ENCODE measurements around the gene CRELD2.

DNA sequence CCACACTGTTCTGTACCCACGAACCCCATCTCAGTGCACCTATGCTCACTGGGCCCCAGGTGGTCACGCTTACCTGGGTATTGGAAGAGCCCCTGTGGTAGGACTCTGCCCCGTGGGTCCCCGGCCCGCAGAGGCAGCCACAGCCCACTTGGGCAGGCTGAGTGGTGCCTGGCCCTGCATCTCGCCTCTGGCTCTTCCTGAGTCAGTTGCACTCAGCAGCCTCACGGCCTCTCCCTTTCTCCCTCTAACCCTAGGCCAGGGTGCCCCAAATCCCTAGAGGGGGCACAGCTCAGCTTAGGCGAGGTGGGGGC is 9.7 kb downstream of the CRELD2 start:
- no peak for TF ChIP-seq EZH2 (IDR thresholded peaks at IDR 0.05; ENCODE audit: low read depth, unreplicated experiment)
- no peak for TF ChIP-seq CTCF (conservative IDR thresholded peaks at IDR 0.05; ENCODE audit: low read depth in 2 of 2)
- TF ChIP-seq POLR2AphosphoS5 (IDR thresholded peaks at IDR 0.05; ENCODE audit: low read depth), result no peak
- TF ChIP-seq, protein P1, sequence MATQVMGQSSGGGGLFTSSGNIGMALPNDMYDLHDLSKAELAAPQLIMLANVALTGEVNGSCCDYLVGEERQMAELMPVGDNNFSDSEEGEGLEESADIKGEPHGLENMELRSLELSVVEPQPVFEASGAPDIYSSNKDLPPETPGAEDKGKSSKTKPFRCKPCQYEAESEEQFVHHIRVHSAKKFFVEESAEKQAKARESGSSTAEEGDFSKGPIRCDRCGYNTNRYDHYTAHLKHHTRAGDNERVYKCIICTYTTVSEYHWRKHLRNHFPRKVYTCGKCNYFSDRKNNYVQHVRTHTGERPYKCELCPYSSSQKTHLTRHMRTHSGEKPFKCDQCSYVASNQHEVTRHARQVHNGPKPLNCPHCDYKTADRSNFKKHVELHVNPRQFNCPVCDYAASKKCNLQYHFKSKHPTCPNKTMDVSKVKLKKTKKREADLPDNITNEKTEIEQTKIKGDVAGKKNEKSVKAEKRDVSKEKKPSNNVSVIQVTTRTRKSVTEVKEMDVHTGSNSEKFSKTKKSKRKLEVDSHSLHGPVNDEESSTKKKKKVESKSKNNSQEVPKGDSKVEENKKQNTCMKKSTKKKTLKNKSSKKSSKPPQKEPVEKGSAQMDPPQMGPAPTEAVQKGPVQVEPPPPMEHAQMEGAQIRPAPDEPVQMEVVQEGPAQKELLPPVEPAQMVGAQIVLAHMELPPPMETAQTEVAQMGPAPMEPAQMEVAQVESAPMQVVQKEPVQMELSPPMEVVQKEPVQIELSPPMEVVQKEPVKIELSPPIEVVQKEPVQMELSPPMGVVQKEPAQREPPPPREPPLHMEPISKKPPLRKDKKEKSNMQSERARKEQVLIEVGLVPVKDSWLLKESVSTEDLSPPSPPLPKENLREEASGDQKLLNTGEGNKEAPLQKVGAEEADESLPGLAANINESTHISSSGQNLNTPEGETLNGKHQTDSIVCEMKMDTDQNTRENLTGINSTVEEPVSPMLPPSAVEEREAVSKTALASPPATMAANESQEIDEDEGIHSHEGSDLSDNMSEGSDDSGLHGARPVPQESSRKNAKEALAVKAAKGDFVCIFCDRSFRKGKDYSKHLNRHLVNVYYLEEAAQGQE (IDR thresholded peaks at IDR 0.05; ENCODE audit: unreplicated experiment), result no peak

Data from GM23338 (cell line).